HuH-7 (cell line): Measurements from ENCODE around the gene KAT7.

Experiments
- DNase-seq: peaks from one replicate; pipeline ENCODE4 v3.0.0; 2011; ENCODE audit warnings: low spot score

KAT7 gene

DNA sequence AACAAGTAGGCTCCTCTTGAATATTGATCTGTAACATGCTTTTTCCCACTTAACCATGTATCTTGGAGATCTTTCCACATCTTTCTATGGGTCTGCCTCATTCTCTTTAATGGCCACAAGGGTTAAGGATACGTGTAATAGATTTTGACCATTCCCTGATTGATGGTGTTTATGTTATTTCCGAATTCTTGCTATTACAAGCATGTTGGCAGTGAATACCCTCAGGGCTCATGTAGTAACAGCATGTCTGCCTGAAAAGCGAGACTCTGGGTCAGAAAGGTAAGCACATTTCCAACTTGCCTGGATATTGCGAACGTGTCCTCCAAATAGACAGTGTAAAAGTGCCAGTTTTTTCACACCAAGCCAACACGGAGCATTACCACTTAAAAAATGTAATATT, 54.4 kb downstream of the KAT7 start:
- DNase-seq, result no peak

DNA sequence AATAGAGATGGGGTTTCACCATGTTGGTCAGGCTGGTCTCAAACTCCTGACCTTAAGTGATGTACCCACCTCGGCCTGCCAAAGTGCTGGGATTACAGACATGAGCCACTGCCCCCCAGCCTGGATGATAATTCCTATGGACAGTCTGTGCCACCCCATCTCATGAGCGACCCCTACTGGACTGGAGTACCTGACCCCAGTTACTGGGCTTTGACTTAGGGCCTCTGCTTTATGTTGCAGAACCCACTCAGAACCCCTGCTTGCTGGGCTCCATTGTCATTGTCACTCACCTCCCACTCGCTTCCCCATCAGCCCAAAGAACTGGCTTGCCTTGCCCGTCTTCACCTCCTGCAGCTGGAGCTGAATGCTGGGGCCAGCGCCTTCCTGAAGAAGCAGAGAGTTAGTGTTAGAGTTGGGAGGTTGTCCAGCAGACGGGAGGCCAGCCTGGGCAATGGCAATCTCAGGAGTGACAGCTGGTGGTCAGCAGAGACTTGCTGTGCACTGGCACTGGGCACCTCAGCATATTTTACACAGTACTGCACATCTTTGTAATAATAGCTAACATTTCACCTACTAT, 55.4 kb downstream of the KAT7 start:
- DNase-seq, result peak; percentile 64

GRCh38 chr17:49845321-49845720, 56.8 kb downstream of the KAT7 start:
- DNase-seq, result no peak

DNA sequence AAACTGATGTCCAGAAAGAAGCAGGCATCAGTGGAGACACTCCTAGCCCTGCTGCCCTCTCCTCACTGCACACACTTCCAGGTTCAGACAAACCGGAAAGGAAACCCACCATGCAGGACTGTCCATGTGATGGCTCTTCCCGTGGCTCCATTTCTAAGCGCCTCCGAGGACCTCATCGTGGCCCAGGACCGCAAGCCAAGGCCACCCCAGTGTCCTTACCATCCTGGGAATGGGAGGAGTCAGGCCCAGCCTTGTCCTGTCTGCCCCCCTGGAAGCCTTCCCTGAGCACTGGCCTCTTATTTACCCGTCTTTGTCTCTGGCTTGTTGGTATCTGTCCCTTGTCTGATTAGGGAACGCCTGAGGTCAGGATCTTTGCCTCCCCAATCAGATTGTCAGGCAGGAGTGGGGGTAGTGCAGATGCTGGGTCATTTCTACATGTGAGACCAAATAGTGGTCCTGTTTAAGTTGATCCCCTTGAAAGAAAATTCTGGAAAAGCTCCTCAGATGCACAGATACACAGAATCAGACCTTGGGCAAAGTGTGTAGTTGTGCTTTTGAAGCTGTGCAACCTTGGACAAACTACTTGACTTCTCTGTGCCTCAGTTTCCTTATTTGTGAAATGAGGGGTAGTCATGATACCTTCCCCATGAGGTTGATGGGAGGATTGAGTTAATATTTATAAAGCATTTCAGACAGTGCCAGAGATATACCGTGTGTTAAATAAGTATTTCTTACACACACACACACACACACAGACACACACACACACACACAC, 58.6 kb downstream of the KAT7 start:
- DNase-seq, result no peak

DNA sequence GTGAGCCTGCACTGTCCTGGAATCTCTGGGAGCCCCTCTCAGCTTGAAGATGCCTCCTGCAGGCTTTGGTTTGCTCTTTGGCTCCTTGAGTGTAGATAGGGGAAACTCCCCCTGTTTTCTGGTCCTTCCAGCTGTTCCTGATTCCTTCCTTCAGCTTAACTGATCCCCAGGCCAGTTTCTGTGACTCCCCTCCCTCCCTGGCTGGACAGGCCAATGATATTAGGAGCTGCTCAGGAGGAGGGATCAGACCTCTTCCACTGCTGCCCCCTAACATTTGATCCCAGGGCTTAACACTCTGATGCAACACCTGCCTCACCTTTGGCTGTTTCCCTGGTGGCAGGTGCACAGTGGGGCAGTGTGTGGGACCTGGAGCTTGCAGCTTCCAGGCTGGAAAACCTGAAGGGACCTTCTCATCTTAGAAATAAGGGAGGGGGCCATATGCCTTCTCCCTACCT, 59.6 kb downstream of the KAT7 start, which contains the start of gene TAC4:
Gene TAC4 (minus strand): TSS at position 51 of the 455 bp plus-strand sequence. CDS start 52 bp downstream, outside the sequence.
- DNase-seq, result no peak

- no peak for DNase-seq
Measured at GRCh38 chr17:49848739-49849138, 60.3 kb downstream of the KAT7 start.

- DNase-seq, result no peak
Measured at GRCh38 chr17:49850218-49850610, 61.7 kb downstream of the KAT7 start.

DNA sequence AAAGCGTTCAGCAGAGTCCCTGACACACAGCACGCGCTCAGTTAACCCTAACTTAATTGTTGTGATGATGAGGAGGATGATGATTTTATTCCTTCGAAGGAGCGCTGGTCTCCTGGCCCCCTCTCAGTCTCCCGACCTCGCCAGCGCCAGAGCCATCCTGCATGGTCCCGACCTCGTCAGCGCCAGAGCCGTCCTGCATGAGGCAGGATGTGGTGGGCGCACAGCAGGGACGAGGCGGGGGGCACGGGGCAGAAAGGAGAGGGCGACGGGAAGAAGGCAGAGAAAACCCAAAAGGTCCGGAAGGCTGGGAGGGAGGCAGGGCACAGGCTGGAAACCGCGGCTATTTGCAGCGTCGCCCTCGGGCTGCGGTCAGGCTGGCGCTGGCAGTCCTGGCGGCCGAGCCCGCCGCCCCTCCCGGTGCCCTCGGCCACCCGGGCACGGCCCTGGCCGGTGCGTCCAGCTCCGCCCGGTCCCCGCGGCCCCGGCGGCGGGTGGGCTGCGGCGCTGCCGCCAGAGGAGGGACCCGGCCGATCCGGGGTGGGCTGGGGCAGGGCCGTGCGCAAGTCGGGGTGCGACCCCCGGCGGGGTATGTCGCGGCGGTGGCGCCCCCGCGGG, 62.4 kb downstream of the KAT7 start:
- DNase-seq, result no peak

GRCh38 chr17:49851387-49852291, 63.2 kb downstream of the KAT7 start:
- DNase-seq, result peak; percentile 86

DNA sequence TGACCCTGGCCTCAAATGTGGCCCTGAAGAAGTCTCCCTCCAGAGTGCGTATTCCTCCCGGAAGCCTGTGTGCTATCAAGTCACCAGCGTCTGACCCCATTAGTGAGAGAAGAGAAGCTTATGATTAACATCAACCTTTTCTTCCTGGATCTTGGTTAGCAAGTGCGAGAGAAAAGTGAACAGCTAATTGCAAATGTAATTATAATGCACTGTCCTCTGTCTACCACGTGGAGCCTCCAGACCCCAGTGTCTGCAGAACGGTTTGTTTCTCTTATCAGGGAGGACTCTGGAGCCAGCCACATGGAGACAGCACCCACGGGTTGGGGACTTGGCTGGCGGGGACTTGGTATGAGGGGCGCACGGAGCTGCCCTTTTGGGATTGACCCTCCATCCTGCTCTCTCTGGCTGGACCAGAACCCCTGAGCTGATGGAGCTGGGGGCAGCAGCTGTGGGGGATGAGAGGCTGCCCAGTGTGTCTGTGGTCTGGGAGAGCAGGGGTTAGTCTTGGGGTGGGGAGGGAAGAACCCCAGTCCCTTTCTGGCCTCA, 65.1 kb downstream of the KAT7 start:
- DNase-seq, result no peak

- DNase-seq, result no peak
Measured at GRCh38 chr17:49854126-49854525, 65.6 kb downstream of the KAT7 start.

DNA sequence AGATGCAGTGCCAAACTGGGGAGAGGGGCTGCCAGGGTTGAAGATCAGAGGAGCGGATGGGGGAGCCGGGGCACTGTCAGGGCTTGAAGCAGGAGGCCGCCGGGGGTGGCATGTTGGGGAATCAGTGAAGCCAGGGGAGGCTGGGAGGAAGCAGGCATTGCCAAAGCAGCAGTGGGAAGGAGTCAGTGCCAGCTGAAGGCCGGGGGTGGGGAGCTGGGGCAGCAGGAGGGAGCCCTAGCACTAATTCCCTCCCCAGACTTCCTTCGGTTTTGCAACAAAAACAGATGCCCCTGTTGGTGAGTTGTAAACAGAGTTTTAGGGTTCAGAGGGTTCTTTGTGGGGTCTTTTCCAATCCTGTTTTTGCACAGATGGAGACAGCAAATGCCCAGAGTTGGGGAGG, 70.3 kb downstream of the KAT7 start:
- DNase-seq, result no peak

DNA sequence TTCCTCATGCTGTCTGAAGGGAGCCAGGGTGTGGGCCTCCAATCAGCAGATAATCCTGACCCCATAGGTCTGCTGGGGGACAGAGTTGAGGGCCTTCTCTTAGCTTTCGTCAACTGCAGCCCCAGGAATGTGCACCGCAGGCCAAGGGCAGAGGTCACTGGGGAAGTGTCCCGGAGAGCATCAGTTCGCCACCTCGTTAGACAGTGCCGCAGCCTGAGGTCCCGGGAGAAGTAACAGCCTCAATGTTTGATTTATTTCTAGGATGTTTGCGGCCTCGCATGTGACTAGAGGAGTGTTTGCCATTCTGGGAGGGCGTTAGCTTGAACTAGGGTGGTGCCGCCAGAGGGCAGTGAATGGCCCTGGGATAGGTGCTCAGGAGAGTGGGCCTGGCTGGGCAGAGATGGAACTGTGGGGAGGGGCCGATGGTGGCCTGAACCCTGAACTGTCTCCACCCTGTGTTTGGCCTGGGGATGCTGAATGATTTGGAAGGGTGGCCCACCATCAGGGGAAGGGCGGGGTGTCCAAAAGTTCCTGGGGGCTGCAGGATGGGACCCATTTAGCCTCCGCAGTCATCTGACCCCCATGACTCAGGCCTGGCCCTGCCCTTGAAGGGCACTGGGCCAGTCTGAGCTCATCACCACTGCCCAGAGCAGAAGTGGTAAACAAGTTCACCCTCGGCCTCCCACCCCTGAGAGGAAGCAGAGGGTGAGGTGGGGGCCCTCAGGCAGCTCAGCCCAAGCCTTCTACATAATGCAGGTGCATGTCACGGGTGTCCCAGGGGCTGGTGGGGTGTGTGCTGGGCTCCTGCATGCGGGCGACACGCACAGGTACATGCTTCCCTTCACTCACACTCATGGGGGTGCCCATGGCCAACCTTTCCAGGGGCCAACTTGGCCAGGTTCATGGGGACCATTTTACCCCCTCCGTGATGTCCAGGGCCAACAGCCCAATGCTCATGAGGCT, 71.8 kb downstream of the KAT7 start:
- peak; percentile 53 for DNase-seq

DNA sequence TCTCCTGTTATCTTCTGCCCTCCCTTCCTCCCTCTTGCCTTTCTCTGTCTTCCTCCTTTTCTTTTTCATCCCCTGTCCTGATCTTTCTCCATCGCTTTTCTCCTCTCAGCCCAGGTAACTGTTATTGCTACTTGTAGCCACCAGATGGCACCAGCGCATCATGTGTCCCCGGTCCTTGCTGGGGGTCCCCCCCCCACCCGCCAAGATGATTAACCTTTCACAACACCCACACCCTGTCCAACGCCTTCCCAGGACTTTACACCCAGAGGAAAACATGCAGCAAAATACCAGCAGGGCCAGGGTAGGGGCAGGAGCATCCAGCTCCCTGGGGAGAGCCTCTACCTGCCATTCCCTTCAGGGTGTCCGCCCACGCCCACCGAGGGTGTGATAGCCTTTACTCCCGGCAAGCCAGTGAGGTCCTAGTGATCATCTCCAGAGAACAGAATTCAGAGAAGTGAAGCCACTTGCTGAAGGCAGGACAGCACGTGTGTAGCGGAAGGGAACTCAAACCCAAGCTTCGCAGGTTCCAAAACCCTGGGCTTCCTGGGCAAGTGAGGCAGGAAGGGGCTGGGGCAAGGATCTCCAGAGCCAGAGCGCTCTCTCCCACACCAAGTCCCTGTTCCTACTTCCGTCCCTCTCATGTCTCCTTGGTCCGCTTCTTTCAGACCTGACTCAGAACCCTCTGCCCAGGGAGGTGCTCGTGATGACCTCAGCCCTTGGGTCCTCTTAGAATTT, 72.8 kb downstream of the KAT7 start:
- DNase-seq, result peak; percentile 82

DNA sequence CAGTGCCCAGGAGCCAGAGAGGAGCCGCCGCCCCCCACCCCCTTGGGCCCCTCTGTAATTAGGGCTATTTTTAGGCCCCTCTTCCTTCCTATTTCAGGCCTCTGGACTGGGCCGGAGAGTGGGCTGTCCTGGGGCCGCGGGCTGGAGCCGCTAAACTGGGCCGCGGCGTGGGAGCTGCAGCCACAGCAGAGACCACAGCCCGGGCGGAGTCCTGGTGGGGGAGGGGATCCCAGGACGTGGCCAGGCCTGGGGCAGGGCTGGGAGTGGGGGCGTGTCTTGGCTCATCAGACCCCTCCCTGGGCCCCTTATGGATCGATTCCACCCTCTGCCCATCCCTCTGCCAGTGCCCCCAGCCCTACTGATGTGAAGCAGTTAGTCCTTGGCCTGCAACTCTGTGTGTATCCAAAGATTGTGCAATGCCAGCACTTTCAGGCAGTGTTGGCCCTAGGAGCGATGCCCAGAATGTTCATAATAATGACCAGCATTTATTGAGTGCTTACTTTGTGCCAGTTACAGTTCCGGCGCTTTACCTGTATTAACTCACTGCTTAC, 74.4 kb downstream of the KAT7 start:
- DNase-seq, result no peak

DNA sequence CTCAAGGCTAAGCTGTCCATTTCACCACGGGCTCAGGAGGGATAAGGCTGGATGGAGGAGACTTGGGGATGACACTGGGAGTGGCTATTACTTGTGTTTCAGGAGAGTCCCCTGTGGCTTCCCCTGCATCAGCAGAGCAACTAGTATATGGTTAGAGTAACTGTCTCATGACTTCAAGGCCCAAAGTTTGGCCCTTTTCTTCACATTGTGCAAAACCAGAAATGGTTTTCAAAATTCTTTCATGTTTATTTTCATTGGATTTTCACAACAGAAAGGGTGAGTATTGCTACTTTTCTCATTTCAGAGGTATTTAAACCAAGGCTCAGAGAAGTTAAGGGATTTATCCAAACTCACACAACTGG, 77.5 kb downstream of the KAT7 start:
- DNase-seq, result no peak

DNA sequence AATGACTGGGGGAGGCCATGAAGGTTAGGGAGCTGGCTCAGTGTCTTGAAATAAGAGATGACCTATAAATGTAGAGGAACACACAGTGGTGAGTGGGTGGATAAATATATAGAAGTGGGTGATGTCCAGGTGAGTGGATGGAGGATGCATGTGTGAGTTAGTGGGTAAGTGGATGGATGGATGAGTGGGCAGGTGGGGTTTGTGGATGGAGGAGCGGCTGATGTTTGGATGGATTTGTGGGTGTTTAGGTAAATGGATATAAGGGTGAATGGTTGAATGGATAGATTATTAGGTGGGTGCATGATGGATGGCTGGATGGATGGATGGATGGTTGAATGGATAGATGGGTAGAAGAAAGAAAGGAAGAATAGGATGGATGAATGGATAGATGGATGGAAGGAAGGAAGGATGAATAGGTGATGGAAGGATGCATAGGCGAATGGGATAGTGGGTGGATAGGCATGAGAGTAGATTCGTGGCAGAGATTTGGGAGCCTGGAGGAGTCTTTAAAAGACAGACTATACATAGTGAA, 78.5 kb downstream of the KAT7 start:
- DNase-seq, result no peak

GRCh38 chr17:49869038-49869374, 80.5 kb downstream of the KAT7 start:
- DNase-seq, result no peak

DNA sequence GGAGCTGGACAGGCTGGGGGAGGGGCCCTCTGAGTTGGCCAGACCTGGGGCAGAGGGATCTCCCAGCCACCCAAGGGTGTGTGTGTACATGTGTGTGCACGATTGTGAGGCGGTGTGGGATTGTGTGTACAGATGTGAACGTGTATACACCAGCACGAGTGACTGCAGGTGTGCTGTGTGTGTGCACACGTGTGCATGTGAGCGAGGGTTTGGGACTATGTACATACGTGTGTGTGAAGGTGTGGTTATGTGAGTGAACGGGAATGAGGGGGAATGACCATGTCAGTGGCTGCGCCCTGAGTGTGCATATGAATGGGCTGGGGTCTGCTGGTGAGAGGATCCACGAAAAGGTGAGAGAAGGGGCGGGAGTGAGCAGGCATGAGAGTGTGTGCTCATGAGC, 81.8 kb downstream of the KAT7 start:
- DNase-seq, result no peak

GRCh38 chr17:49871211-49871610, 82.7 kb downstream of the KAT7 start:
- no peak for DNase-seq
